Astrocyte (in vitro differentiated cells and primary cell): ENCODE data around the gene ADGRB2.

Experiments used
- EZH2 ChIP-seq: IDR thresholded peaks from 2 replicates; pipeline ENCODE4 v1.6.1; 2012; ENCODE audit warnings: mild to moderate bottlenecking, low read length, inconsistent platforms; ENCODE audit not compliant: insufficient read depth
- TF ChIP-seq, protein P1 (sequence below): IDR thresholded peaks from 2 replicates; pipeline ENCODE4 v1.5.1; 2011; ENCODE audit warnings: low read depth, mild to moderate bottlenecking, inconsistent platforms, low read length, moderate library complexity; ENCODE audit not compliant: insufficient read depth

- TF ChIP-seq, protein P1, sequence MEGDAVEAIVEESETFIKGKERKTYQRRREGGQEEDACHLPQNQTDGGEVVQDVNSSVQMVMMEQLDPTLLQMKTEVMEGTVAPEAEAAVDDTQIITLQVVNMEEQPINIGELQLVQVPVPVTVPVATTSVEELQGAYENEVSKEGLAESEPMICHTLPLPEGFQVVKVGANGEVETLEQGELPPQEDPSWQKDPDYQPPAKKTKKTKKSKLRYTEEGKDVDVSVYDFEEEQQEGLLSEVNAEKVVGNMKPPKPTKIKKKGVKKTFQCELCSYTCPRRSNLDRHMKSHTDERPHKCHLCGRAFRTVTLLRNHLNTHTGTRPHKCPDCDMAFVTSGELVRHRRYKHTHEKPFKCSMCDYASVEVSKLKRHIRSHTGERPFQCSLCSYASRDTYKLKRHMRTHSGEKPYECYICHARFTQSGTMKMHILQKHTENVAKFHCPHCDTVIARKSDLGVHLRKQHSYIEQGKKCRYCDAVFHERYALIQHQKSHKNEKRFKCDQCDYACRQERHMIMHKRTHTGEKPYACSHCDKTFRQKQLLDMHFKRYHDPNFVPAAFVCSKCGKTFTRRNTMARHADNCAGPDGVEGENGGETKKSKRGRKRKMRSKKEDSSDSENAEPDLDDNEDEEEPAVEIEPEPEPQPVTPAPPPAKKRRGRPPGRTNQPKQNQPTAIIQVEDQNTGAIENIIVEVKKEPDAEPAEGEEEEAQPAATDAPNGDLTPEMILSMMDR, result no peak
- TF ChIP-seq EZH2, result no peak
These were observed 18.0 kb downstream of the ADGRB2 start for GRCh38 chr1:31745946-31746670.
